ENCODE results near the gene OXSR1.
"Not testable (repeated sequence)": the region's sequence is repeated elsewhere in the genome, so short reads cannot be mapped to it uniquely, and the experiment has no call there.

GRCh38 chr3:38242812-38243211 is 77.5 kb downstream of the OXSR1 start:
- TF ChIP-seq NPAS2 (CRISPR knock-in tag; IDR thresholded peaks at IDR 0.05; ENCODE audit: borderline replicate concordance); EP300 (IDR thresholded peaks at IDR 0.05); CTCF (IDR thresholded peaks at IDR 0.05); MAFK (IDR thresholded peaks at IDR 0.05; ENCODE audit: partially characterized antibody); FOSL2 (IDR thresholded peaks at IDR 0.05); FOSL2 (CRISPR knock-in tag; IDR thresholded peaks at IDR 0.05); KDM1A (IDR thresholded peaks at IDR 0.05; ENCODE audit: low read depth); POLR2A (IDR thresholded peaks at IDR 0.05; ENCODE audit: low read length); ESRRA (IDR thresholded peaks at IDR 0.05; ENCODE audit: borderline replicate concordance, low read length); RCOR1 (IDR thresholded peaks at IDR 0.05; ENCODE audit: low read depth, low read length); RNF2 (IDR thresholded peaks at IDR 0.05; ENCODE audit: borderline replicate concordance, low read depth); CHD2 (IDR thresholded peaks at IDR 0.05; ENCODE audit: low read length, partially characterized antibody); JUN (IDR thresholded peaks at IDR 0.05): not testable (repeated sequence)
- TF ChIP-seq, protein P1, sequence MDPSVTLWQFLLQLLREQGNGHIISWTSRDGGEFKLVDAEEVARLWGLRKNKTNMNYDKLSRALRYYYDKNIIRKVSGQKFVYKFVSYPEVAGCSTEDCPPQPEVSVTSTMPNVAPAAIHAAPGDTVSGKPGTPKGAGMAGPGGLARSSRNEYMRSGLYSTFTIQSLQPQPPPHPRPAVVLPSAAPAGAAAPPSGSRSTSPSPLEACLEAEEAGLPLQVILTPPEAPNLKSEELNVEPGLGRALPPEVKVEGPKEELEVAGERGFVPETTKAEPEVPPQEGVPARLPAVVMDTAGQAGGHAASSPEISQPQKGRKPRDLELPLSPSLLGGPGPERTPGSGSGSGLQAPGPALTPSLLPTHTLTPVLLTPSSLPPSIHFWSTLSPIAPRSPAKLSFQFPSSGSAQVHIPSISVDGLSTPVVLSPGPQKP (IDR thresholded peaks at IDR 0.05; ENCODE audit: low read depth, low read length) = not testable (repeated sequence)
- TF ChIP-seq, protein P2, sequence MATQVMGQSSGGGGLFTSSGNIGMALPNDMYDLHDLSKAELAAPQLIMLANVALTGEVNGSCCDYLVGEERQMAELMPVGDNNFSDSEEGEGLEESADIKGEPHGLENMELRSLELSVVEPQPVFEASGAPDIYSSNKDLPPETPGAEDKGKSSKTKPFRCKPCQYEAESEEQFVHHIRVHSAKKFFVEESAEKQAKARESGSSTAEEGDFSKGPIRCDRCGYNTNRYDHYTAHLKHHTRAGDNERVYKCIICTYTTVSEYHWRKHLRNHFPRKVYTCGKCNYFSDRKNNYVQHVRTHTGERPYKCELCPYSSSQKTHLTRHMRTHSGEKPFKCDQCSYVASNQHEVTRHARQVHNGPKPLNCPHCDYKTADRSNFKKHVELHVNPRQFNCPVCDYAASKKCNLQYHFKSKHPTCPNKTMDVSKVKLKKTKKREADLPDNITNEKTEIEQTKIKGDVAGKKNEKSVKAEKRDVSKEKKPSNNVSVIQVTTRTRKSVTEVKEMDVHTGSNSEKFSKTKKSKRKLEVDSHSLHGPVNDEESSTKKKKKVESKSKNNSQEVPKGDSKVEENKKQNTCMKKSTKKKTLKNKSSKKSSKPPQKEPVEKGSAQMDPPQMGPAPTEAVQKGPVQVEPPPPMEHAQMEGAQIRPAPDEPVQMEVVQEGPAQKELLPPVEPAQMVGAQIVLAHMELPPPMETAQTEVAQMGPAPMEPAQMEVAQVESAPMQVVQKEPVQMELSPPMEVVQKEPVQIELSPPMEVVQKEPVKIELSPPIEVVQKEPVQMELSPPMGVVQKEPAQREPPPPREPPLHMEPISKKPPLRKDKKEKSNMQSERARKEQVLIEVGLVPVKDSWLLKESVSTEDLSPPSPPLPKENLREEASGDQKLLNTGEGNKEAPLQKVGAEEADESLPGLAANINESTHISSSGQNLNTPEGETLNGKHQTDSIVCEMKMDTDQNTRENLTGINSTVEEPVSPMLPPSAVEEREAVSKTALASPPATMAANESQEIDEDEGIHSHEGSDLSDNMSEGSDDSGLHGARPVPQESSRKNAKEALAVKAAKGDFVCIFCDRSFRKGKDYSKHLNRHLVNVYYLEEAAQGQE (IDR thresholded peaks at IDR 0.05) = not testable (repeated sequence)
